ENCODE data around the gene IRX6. TPM values are rescaled to one million over a fixed set of nuclear protein-coding genes. Genes with fewer than 3 reads are reported as not detected.

Gene IRX6
- total RNA-seq, 1 donor from 2014 or later: 13.0 TPM

- no peak for DNase-seq
- Histone ChIP-seq H3K9me3 (replicated peaks) (no peaks in the 10 kb centered on the region), H3K4me3 (no peak overlapping the region), H3K27me3 (ENCODE audit: low read depth) (peaks cover 16% of the 10 kb centered on the region), H3K36me3 (no peaks in the 10 kb centered on the region), H3K4me1 (no peaks in the 10 kb centered on the region), H3K27ac (replicated peaks) (no peak overlapping the region)
- intact Hi-C loops (cut with micrococcal nuclease): no loop called here
- no peak for TF ChIP-seq CTCF (IDR thresholded peaks at IDR 0.05; ENCODE audit: borderline replicate concordance)
These were observed 27.9 kb downstream of the IRX6 start for GRCh38 chr16:55351936-55352335.

- DNase-seq: no peak
- intact Hi-C loops (cut with micrococcal nuclease): no loop called here
- no peak overlapping the region for H3K27ac ChIP-seq (replicated peaks)
These were observed 33.2 kb downstream of the IRX6 start for GRCh38 chr16:55357241-55357640.

GRCh38 chr16:55359946-55360345 is 35.9 kb downstream of the IRX6 start:
- intact Hi-C loops (cut with micrococcal nuclease): loop anchor here (10.0 kb wide), 1 partner anchor 1085 kb away; no protein-coding TSS in a partner anchor
- peaks cover 6% of the 10 kb centered on the region for H3K27me3 ChIP-seq (ENCODE audit: low read depth)
- no peak overlapping the region for H3K4me3 ChIP-seq
- no peaks in the 10 kb centered on the region for H3K36me3 ChIP-seq
- H3K9me3 ChIP-seq (replicated peaks): no peaks in the 10 kb centered on the region
- DNase-seq: no peak
- H3K27ac ChIP-seq (replicated peaks): no peak overlapping the region
- no peak for TF ChIP-seq CTCF (IDR thresholded peaks at IDR 0.05; ENCODE audit: borderline replicate concordance)
- no peaks in the 10 kb centered on the region for H3K4me1 ChIP-seq

More at GRCh38 chr16:55357241-55357640, 33.2 kb downstream of the IRX6 start:
- TF ChIP-seq CTCF (IDR thresholded peaks at IDR 0.05; ENCODE audit: borderline replicate concordance): no peak
- Histone ChIP-seq H3K36me3 (no peaks in the 10 kb centered on the region), H3K27me3 (ENCODE audit: low read depth) (peaks cover 16% of the 10 kb centered on the region), H3K9me3 (replicated peaks) (no peaks in the 10 kb centered on the region), H3K4me3 (no peak overlapping the region), H3K4me1 (no peaks in the 10 kb centered on the region)

- no peaks in the 10 kb centered on the region for H3K27me3 ChIP-seq (ENCODE audit: low read depth)
- TF ChIP-seq CTCF (IDR thresholded peaks at IDR 0.05; ENCODE audit: borderline replicate concordance): no peak
- no peaks in the 10 kb centered on the region for H3K9me3 ChIP-seq (replicated peaks)
- intact Hi-C loops (cut with micrococcal nuclease): loop anchor here (10.0 kb wide), 1 partner anchor 1090 kb away; no protein-coding TSS in a partner anchor
- no peak for DNase-seq
- peaks cover 24% of the 10 kb centered on the region for H3K4me1 ChIP-seq
- H3K27ac ChIP-seq (replicated peaks): no peak overlapping the region
- H3K4me3 ChIP-seq: no peak overlapping the region
- H3K36me3 ChIP-seq: no peaks in the 10 kb centered on the region
These were observed 40.8 kb downstream of the IRX6 start for GRCh38 chr16:55364811-55365210.

GRCh38 chr16:55367301-55367811 is 43.4 kb downstream of the IRX6 start:
- intact Hi-C loops (cut with micrococcal nuclease): loop anchor here (10.0 kb wide), 1 partner anchor 1093 kb away; no protein-coding TSS in a partner anchor
- H3K27ac ChIP-seq (replicated peaks): peak overlapping the region; percentile 7
- H3K4me3 ChIP-seq: no peak overlapping the region
- H3K27me3 ChIP-seq (ENCODE audit: low read depth): peaks cover 11% of the 10 kb centered on the region
- no peak for DNase-seq
- no peaks in the 10 kb centered on the region for H3K36me3 ChIP-seq
- H3K9me3 ChIP-seq (replicated peaks): no peaks in the 10 kb centered on the region
- peaks cover 38% of the 10 kb centered on the region for H3K4me1 ChIP-seq
- TF ChIP-seq CTCF (IDR thresholded peaks at IDR 0.05; ENCODE audit: borderline replicate concordance): no peak
